MM.1S (cell line): ENCODE measurements around the gene KCNIP4.

ENCODE experiments used
- CTCF ChIP-seq: fragments of 300-600 bp; sonication (generic); IDR thresholded peaks from 2 replicates; pipeline ENCODE4 v1.5.1; 2016; ENCODE audit warnings: antibody characterized with exemption, low read length, mixed read lengths
- EZH2 ChIP-seq: fragments of 300-600 bp; sonication (generic); optimal IDR thresholded peaks from 2 replicates; pipeline ENCODE3; 2017; ENCODE audit warnings: low read depth, mild to moderate bottlenecking, antibody characterized with exemption, low read length, mixed read lengths
- EZH2phosphoT487 ChIP-seq: fragments of 300-600 bp; sonication (generic); IDR thresholded peaks from 2 replicates; pipeline ENCODE4 v1.6.1; 2018; ENCODE audit warnings: antibody characterized with exemption, low read length

GRCh38 chr4:20995015-20995414 lies 953.6 kb downstream of the KCNIP4 start:
- TF ChIP-seq CTCF, result no peak
- no peak for TF ChIP-seq EZH2phosphoT487
- no peak for TF ChIP-seq EZH2
